Coronary artery (tissue), 2 donors: ENCODE results near the gene LORICRIN.

Experiments used
- DNase-seq: peaks from one replicate; pipeline ENCODE4 v3.0.0-alpha.2; 2017; ENCODE audit warnings: low spot score
- H3K27ac ChIP-seq, 2 donors: fragments of 200-600 bp; sonication (generic); one replicate each; pipeline ENCODE4 v1.5.1; 2016 to 2019
- H3K4me3 ChIP-seq: fragments of 200-600 bp; sonication (generic); 2 replicates; pipeline ENCODE4 v1.5.1; 2016; ENCODE audit warnings: mild to moderate bottlenecking, moderate library complexity
- TF ChIP-seq, protein P1 (sequence below): fragments of 200-600 bp; sonication (generic); IDR thresholded peaks from one replicate; pipeline ENCODE4 v1.5.1; 2019; ENCODE audit warnings: antibody characterized with exemption

LORICRIN gene

DNA sequence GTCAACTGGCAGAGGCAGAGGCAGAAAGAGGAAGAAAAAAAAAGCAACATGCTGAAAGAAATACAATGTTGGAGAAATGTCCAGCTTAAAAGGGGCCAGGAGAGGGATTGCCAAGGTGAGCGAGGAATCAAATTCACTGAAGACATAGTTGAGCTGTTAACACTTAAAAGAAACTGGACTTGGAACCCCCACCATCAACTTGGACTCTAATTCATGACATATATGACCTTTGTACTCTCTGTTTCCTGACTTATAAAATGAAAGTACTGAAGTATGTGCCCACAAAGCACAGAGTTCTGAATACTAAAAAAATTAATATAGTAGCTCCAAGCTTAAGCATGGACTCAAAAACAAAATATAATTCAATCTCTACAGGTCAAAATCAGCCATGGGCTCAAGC, 26.0 kb upstream of the LORICRIN start:
- TF ChIP-seq, protein P1, sequence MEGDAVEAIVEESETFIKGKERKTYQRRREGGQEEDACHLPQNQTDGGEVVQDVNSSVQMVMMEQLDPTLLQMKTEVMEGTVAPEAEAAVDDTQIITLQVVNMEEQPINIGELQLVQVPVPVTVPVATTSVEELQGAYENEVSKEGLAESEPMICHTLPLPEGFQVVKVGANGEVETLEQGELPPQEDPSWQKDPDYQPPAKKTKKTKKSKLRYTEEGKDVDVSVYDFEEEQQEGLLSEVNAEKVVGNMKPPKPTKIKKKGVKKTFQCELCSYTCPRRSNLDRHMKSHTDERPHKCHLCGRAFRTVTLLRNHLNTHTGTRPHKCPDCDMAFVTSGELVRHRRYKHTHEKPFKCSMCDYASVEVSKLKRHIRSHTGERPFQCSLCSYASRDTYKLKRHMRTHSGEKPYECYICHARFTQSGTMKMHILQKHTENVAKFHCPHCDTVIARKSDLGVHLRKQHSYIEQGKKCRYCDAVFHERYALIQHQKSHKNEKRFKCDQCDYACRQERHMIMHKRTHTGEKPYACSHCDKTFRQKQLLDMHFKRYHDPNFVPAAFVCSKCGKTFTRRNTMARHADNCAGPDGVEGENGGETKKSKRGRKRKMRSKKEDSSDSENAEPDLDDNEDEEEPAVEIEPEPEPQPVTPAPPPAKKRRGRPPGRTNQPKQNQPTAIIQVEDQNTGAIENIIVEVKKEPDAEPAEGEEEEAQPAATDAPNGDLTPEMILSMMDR: no peak
- no peak for DNase-seq
- H3K4me3 ChIP-seq: no peak overlapping the region
- no peak overlapping the region for H3K27ac ChIP-seq

DNA sequence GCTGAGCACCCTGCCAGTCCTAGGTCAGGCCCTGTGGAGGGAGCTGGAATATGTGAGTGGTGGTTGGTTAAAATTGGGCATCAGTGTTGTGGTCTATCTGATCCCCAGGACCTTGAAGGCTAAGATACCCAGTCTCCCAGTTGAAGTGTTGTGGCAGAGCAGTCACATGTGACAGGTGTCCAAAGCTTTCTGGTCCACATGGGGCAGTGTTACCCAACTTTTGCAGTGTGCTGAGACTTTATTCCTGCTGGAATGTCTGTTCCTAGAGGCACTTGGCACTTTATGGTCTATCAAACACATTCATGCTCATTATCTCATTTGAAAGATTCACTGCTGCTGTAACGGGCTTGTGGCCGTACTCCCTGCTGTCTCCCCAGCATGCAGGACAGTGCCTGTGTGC, 21.0 kb upstream of the LORICRIN start:
- TF ChIP-seq, protein P1: no peak
- Histone ChIP-seq H3K4me3 (no peak overlapping the region), H3K27ac (no peak overlapping the region)
- DNase-seq: peak; percentile 33

DNA sequence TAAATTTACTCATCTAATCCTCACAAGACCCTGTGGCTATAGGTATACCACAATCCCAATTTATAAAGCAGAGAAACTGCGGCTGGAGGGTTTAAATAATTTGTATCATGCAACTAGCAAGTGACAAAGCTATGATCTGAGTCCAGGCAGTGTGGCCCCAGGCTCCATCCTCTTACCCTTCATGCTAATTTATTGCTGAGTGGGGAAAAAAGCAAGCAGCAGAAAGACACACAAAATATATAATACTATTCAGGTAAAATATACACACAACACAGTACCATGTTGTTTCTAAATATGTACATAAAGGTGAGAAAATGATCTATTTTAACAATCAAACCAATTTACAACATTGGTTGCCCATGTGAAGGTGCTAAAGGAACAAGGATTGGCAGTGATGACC, 17.3 kb upstream of the LORICRIN start:
- peak; percentile 9 for DNase-seq
- TF ChIP-seq, protein P1: no peak
- Histone ChIP-seq H3K27ac (no peak overlapping the region), H3K4me3 (no peak overlapping the region)

DNA sequence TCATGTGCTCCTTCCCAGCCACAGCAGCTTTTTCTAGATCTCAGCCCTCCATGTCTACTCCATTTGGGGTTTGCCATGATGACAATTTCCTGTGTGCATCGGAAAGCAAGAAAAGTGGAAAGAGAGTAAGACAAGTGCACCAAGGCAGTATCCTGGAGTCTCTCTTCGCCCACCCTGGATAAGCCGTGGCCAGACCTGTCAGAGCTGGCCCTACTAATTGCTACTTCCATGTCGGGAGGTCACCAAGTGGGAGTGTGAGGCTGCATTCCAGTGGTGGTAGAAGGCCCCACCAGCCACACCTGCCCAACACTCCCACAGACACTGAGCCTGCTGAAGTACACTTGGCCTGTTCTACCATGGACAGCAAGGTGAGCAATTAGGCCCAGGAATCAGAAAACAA, 14.0 kb upstream of the LORICRIN start:
- no peak overlapping the region for H3K4me3 ChIP-seq
- no peak for DNase-seq
- no peak overlapping the region for H3K27ac ChIP-seq
- TF ChIP-seq, protein P1: no peak

DNA sequence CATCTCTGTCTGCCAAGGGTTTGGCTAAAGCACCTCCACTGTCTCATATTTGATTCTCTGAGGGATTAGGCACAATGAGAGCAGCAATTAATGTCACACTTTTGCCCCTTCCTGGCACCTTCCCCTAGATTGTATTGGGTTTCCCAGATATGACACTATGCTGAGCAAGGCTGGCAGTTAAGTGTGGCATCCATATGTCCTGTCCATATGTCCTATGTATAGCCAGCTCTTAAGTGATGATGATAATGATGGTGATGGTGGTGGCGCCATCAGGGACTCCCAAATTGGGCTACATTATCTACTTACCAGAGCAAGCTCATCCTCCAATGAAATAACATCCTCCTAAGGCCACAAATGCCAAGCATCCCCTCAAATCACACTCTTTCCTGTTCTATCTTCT, 13.5 kb upstream of the LORICRIN start:
- no peak overlapping the region for H3K27ac ChIP-seq
- DNase-seq: no peak
- H3K4me3 ChIP-seq: no peak overlapping the region
- TF ChIP-seq, protein P1: no peak

DNA sequence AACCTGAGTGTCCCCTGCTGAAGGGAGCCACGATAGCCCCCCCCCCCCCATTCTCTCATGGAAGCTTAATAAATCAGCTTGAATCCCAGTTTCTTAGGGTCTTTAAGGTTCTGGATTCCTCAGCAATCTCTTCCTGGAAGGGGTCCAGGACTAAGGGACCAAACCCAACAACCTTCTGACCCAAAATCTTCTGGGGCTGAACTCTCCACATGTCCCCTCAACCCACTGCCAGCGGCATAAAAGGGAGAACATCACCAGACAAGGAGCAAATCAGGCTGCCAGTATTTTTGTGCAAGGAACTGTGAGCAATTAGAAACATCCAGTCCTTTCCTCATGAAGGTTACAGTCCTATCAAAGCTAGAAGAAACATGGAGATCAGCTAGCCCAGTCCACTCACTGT, 12.7 kb upstream of the LORICRIN start:
- DNase-seq: no peak
- Histone ChIP-seq H3K4me3 (no peak overlapping the region), H3K27ac (no peak overlapping the region)
- TF ChIP-seq, protein P1: no peak

DNA sequence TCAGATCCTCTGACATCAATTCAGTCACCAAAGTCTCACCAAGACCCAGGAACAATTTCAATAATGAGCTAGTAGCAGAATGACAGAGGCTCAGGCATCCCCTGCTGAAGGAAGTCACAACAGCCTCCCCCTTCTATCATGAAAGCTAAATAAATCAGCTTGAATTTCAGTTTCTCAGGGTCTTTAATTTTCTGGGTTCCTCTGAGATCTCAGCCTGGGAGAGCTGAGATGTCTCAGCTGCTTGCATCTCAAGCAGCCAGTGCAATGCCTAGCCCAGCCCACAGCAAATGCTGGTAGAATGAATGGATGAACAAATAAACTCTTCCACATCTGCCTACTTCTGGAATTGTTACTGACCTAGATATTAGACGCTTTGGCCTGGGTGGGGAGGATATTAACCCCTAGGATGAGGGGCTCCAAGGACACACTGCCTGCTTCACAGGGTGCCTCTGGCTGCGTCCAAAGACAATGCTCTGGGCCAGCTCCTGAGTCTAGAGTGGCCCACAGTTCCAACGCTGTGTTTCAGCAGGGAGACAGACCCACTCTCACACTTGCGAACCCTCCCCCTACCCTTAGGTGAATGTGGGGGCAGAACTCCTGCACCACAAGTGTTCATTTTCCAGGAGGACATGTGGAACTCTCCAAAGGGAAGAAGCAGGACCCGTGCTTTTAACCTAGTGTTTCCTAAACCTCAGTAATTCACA, 11.2 kb upstream of the LORICRIN start:
- TF ChIP-seq, protein P1: no peak
- DNase-seq: no peak
- no peak overlapping the region for H3K27ac ChIP-seq
- H3K4me3 ChIP-seq: no peak overlapping the region
